H7 (cell line): ENCODE data around the gene ANXA9. TPM values are rescaled to one million over a fixed set of nuclear protein-coding genes. Genes with fewer than 3 reads are reported as not detected.

Experiments
- DNase-seq: peaks from one replicate; pipeline ENCODE4 v3.0.0; 2012
- H3K27me3 ChIP-seq: 2 replicates; pipeline ENCODE4 v1.6.0; 2011; ENCODE audit warnings: mild to moderate bottlenecking, low read length; ENCODE audit not compliant: control insufficient read depth, insufficient read depth
- H3K36me3 ChIP-seq: replicated peaks from 2 replicates; pipeline ENCODE4 v1.5.1; 2011; ENCODE audit warnings: low read length; ENCODE audit not compliant: control insufficient read depth, insufficient read depth
- H3K4me3 ChIP-seq: 2 replicates; pipeline ENCODE4 v1.5.1; 2011; ENCODE audit warnings: low read depth, mild to moderate bottlenecking, control low read depth, low read length, moderate library complexity; ENCODE audit not compliant: insufficient read depth
- total RNA-seq: library from RNA; depleted of rRNA; stranded (reverse); fragments of >200 nt; shearing (Covaris generic); gene quantifications from 2 replicates; pipeline ENCODE4 v1.2.3, GENCODE V29; 2014; rRNA removed

Gene ANXA9
- total RNA-seq, 1 experiment from 2014 or later: 0.62 TPM

DNA sequence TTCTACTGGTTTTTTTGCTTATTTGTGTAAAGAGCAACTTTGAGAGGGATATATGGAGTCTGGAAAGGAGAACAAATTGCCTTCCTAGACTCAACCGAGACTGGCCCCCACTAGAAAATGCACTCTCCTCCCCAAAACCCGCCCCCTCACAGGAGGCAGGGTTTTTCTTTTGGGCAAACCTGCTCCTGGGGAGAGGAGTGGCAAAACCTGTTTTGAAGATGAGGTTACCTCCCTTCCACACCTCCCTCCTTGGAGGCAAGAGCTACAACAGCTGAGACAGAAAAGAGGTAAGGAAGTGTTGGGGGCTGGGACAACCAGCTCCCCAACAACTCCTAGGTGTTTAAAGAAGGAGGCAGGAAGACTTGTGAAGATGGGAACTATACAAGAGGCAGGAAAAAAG is 54.3 kb downstream of the ANXA9 start, which contains the start of gene BNIPL:
Gene BNIPL (plus strand): TSS at position 231 of the 400 bp plus-strand sequence. CDS start 140 bp downstream, at position 371.
- peak; percentile 62 for DNase-seq
- H3K4me3 ChIP-seq: no peak within 1 kb of the TSS
- H3K36me3 ChIP-seq: peaks cover 5% of the 10 kb centered on the region
- H3K27me3 ChIP-seq: no peaks in the 10 kb centered on the region

DNA sequence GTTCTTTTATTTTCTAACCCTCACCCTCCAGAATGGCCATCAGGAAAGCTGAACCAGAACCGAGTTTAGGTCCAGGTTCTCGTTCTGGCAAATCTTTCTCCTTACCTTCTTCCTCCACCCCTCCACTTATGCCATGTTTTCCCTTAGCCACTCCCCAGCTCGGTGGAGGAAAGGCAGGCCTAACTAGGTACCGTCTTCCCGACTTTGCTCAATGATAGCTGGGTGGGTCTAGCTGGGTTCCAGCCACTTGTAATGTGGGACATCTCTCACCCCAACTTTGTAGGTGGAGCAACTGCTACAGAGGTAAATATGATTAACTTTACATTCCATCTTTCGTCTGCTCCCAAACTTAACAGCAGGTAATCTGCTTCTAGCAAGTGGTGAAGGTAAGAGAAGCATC is 54.9 kb downstream of the ANXA9 start:
- Histone ChIP-seq H3K36me3 (peaks cover 5% of the 10 kb centered on the region), H3K4me3 (no peak overlapping the region), H3K27me3 (no peaks in the 10 kb centered on the region)
- no peak for DNase-seq

DNA sequence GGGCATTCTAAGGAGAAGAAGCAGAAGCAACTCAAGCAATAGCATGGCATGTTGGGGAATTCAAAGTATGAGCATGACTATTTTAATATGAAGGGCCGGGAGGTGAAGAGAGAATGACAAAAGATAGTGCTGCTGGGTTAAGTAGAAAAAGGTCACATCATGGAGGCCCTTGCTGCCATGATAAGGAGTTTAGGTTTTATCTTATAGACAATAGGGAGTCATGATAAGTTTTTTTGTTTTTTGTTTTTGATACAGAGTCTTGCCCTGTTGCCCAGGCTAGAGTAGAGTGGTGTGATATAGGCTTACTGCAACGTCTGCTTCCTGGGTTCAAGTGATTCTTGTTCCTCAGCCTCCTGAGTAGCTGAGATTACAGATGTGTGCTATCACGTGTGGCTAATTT is 57.4 kb downstream of the ANXA9 start:
- H3K4me3 ChIP-seq: no peak overlapping the region
- no peaks in the 10 kb centered on the region for H3K27me3 ChIP-seq
- no peak for DNase-seq
- H3K36me3 ChIP-seq: no peaks in the 10 kb centered on the region; the same call in none of the 2 replicates

DNA sequence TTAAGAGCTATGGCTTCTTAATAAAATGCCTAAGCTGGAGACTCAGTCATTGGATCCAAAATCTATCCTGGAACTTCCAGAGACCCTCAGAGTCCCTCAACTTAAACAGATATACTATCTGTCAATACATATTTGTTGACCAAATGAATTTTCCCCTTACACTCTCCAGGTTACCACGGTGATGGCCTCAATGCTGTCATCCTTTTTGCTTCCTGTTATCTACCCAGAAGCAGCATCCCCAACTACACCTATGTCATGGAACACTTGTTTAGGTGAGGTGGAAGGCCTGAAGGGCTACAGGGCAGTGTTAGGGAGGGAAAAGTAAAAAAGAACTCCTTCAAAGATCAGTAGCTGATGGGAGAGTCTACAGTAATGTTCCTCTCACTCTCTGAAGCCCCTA is 61.1 kb downstream of the ANXA9 start:
- no peaks in the 10 kb centered on the region for H3K27me3 ChIP-seq
- H3K4me3 ChIP-seq: no peak overlapping the region
- no peaks in the 10 kb centered on the region for H3K36me3 ChIP-seq
- DNase-seq: no peak

Other genes starting within 250 kb of the ANXA9 start
- not detected in 2 replicates for gene CTSS, start 216.5 kb upstream of the ANXA9 start, total RNA-seq
- 170 and 277 TPM in 2 replicates for gene CTSK, start 174.0 kb upstream of the ANXA9 start, total RNA-seq
- 38.6 and 53.4 TPM in 2 replicates for gene ARNT, start 105.7 kb upstream of the ANXA9 start, total RNA-seq
- gene CTXND2, start 95.2 kb upstream of the ANXA9 start, total RNA-seq: not detected in 2 replicates
- 67.9 and 74.9 TPM in 2 replicates for gene SETDB1, start 55.9 kb upstream of the ANXA9 start, total RNA-seq
- gene CERS2, start 7.5 kb upstream of the ANXA9 start, total RNA-seq: 248 and 297 TPM in 2 replicates
- gene MINDY1, start 24.6 kb downstream of the ANXA9 start, total RNA-seq: 12.6 and 18.4 TPM in 2 replicates
- gene PRUNE1, start 26.2 kb downstream of the ANXA9 start, total RNA-seq: 33.5 and 36.3 TPM in 2 replicates
- 0.48 and 0.96 TPM in 2 replicates for gene BNIPL, start 54.3 kb downstream of the ANXA9 start, total RNA-seq
- 4.7 and 5.9 TPM in 2 replicates for gene C1orf56, start 65.5 kb downstream of the ANXA9 start, total RNA-seq
- 72.1 and 78.6 TPM in 2 replicates for gene CDC42SE1, start 77.3 kb downstream of the ANXA9 start, total RNA-seq
- 37.2 and 45.9 TPM in 2 replicates for gene MLLT11, start 78.1 kb downstream of the ANXA9 start, total RNA-seq
- gene GABPB2, start 88.5 kb downstream of the ANXA9 start, total RNA-seq: 4.0 and 5.8 TPM in 2 replicates
- gene SEMA6C, start 164.3 kb downstream of the ANXA9 start, total RNA-seq: 6.1 and 8.0 TPM in 2 replicates
- gene TNFAIP8L2, start 174.4 kb downstream of the ANXA9 start, total RNA-seq: 0.14 and 0.15 TPM in 2 replicates
- gene LYSMD1, start 183.6 kb downstream of the ANXA9 start, total RNA-seq: 20.0 and 22.5 TPM in 2 replicates
- gene SCNM1, start 183.9 kb downstream of the ANXA9 start, total RNA-seq: 76.1 and 78.8 TPM in 2 replicates
- gene TMOD4, start 193.7 kb downstream of the ANXA9 start, total RNA-seq: 0.80 TPM in 1 of 2 replicates, not detected in the other
- gene VPS72, start 207.9 kb downstream of the ANXA9 start, total RNA-seq: 167 and 180 TPM in 2 replicates
- gene PIP5K1A, start 216.3 kb downstream of the ANXA9 start, total RNA-seq: 79.7 and 86.6 TPM in 2 replicates